ENCODE data around the gene CGREF1.
"Not testable (repeated sequence)": the region's sequence is repeated elsewhere in the genome, so short reads cannot be mapped to it uniquely, and the experiment has no call there.

Gene CGREF1

DNA sequence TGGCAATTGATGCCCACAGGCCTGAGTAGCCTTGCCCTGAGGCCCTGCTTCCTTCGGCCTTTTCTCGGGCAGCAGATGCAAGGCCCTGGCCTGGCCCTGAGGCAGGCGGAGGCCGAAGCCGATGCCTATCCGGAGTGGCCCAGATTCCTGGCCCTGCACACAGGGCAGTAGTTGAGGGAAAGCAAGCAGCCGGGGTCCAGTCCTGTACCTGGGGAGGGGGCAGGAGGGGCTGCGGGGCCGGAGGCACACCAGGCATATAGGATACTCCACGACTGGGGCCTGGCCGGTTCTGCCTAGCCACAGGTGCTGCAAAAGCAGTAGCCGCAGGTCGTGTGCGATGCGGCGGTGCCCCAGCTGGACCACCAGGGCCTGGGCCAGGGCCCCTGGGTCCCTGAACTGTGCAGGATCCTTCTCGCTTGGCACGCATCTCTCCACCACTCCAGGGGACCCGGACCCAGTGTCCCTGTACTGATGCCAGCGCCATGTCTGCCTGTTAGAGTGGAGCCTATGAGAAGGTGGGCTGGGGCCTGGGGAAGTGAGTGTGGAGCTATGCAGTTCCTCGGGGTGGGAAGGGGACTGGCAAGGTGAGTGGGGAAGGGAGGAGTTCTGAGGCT is 18.5 kb upstream of the CGREF1 start:
- DNase-seq = no peak

DNA sequence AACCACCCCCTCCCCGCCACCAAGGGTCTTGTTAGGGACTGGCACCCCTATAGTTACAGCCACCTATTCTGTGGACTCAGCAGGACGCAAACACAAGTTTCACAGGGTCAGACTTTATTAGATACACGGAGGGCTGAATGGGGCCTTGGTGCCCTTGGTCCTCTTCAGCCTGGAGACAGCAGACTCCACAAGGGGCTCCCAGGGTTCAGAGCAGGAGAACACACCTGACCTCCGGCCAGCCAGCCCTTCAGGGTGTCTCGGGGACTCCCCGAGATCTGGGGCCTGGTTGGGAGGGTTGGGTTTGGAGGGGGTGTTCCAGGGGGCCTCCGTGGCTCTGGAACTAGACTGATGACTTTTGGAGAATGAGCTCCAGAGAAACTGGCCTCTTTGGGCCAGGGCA is 17.8 kb upstream of the CGREF1 start:
- DNase-seq = no peak

DNA sequence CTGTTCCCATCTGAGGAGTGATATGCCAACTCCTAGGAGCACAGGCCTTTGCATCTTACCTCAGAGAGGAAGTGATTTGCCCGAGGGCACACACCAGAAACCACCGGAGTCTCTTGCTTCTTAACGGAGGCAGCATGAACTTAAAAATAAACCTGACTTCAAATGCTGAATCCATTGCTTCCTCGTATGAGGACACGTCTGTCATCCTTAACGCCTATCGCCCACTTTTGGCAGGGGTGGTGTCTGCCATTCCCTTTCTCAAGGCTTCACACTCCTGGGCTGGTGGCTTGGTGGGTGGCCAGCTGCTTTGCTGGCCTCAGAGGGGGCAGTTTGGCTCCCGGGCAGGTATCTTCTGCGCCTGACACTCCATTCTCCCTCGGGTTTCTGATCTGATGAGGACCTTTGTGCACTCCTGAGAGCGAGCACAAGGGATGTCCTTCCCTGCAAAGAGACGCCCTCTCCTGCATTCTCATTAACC is 16.6 kb upstream of the CGREF1 start:
- DNase-seq = no peak

DNA sequence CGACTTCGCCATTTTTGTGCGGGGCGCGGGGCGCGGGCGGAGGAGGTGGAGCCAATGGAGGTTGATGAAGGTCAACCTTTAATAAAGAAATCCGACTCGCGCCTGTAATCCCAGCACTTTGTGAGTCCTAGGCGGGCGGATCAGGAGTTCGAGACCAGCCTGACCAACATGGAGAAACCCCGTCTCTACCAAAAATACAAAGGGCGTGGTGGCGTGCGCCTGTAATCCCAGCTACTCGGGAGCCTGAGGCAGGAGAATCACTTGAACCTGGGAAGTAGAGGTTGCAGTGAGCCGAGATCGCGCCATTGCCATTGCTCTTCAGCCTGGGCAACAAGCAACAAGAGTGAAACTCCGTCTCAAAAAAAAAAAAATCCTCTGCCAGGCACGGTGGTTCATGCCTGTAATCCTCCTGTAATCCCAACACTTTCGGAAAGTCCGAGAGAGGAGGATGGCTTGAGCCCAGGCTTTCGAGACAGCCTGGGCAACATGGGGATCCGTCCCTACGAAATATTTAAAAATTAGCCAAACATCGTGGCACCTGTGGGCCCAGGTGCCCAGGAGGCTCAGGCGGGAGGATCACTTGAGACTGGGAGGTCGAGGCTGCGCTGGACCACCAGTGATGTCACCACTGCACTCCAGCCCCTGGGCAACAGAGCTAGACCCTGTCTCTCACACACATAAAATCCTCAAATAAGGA is 16.0 kb upstream of the CGREF1 start:
- no peak for DNase-seq

DNA sequence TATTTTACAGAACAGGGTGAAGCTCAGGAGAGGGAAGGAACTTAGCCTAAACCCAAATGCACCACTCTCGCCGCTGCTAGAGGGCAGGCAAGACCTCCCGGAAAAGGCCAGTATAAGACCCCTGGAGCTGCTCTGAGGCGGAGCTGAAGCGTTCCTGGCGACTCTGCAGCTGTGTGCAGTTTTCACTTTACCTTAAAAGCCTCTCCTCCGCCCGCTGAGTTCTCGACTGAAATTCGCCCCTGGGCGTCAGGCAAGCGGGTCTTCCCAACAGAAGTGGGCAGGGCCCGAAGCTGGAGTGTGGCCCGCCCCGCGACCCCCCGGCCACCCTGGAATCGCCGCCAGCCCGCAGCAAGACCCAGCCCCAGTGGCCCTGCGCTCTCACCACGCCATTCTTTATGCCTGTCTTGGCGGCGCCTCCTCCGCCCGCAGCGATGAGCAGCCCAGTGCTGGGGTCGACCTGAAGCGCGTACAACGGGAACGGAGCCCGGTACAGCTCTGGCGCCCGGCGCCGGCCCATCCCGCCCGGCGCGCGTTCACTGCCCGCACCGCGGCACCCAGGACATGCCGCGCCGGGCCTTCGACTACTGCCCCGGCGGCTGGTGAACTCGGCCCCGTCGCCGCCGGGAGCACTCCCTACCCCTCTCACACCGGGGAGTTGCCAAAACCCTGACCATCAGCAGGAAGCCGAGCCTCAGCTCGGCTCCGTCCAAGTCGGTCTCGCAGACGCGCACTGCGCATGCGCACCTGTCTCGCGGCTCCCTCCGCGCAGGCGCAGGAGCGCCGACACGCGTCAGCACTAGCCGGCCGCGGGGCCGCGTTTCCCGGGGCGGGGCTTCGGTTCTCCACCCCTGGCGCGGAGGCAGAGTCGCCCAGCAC is 15.2 kb upstream of the CGREF1 start, which contains the start of gene PREB:
PREB (minus strand) TSS at position 732 of the 876 bp plus-strand sequence; CDS start at position 517, 215 bp downstream.
- peak; percentile 96 for DNase-seq

DNA sequence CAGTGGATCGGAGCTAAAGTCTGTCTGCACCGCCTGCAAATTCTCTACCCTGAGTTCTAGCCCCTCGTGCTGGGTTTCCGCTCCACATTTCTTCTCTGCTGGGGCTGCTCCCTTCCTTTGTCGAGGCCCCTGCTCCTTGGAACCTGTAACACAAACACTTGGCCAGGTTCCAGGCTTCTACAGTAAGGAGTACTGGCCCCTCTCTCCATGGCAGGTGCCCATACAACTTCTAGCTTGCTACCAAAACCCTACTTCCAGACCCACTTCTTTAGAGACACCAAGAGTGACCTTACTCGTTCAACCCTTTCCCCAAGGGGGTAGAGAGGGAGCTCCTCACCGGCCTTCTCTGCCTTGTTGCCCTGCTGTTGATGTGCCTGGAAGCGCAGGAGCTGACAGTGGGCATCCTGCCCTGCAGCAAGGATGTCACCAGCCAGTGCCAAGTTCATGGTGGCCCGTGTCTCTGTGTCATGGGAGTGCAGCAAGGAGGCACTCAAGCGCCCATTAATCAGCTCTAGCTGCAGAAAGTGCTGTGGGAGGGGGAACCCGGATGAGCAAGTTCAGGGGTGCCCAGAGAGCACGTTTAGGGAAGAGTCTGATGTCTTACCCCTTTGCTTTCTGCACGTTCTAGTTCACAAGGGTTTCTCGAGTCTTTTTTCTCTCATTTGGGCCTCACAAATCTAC is 14.4 kb upstream of the CGREF1 start:
- DNase-seq = peak; percentile 11

DNA sequence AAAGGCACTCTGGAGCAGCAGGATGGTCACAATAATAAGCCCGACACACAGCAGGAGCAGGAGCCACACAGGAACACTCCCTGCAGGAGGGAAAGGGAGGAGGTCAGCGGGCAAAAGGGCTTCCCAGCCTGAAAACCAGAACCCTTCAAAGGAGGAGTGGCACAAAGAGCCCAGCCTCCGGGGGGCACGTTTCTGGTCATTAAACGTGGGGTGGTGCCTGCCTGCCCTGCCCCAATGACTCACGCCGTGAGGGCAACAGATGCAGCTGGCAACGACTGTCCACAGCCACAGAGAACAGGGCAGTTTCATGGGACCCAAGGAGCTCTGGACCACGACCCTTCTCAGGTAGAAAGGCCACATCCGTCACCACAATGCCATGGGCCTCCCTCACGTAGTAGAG is 12.5 kb upstream of the CGREF1 start:
- DNase-seq = no peak

DNA sequence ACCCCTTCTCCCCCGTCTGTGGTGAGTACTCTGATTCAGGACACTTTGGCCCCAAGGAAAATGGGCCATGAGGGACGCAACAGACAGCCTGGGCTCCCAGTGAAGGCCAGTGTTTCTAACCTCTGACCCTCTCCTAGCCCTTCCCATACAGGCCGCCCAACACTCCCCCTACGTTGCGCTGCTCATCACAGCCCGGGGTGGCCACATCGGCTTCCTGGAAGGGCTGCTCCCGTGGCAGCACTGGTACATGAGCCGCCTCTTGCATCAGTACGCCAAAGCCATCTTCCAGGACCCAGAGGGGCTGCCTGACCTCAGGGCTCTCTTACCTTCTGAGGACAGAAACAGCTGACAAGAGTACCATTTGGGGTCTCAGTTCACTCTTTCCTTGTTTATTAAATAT is 11.5 kb upstream of the CGREF1 start:
- no peak for DNase-seq

DNA sequence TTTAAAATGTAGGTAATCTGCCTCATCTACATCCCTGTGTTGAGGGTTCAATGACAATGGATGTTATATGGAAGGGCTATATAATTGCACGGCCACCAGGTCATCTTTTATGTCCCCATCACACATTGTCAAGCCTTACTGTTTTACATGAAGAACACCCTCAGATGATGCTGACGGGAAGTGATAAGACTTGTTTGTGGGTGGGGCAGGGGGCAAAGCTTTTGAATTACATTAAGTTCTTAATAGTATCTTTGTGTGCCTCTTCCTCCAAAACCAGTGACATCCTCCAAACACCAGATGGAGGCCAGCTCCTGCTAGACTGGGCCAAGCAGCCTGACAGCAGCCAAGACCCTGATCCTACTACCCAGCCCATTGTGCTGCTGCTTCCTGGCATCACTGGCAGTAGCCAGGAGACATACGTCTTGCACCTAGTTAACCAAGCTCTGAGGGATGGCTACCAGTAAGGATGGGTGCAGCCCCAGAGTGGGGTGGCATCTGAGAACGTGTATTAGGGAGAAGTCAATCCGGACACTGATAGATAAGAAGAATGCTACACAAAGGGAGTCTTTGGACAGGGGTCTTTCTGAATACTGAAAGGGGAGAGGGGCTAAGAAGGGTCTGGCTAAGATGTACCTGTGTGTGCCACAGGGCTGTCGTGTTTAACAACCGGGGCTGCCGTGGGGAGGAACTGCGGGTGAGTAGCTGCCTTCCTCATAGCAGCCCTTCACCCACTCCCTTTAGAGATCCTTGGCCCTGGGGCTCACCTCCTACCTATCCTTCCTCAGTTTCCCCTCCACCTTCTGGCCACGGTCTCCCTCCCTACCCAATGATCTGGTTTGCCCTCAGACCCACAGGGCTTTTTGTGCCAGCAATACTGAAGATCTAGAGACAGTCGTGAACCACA is 10.0 kb upstream of the CGREF1 start:
- DNase-seq = no peak

DNA sequence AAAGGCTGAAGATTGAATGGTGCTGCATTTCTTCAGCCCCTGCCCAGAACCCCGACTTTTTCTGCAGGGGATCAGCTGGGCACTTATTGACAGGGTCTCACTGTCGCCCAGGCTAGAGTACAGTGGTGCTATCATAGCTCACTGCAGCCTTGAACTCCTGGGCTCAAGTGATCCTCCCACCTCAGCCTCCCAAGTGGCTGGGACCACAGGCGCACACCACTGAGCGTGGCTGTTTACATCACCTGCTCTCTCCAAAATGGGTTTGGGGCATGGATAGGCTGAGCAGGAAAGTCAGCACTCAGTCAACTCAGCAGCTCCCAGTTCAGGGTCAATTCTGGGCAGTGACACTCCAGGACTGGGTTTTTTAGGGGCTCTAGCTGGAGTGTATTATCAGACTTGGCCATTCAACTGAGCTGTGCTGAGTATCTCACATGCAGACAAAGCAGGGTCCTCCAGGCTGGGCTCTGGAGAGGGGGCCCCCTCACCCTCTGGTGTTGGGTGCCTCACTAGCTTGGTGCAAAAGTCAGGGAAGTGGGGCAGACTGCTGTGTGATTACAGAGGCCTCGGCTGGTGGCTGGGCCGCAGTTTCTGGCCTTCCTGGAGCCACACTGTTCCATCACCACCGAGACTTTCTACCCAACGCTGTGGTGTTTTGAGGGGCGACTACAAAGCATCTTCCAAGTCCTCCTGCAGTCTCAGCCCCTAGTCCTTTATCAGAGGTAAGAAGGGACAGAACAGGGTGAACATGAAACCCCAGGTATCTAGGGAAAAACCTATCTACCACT is 9.1 kb upstream of the CGREF1 start:
- DNase-seq = no peak

DNA sequence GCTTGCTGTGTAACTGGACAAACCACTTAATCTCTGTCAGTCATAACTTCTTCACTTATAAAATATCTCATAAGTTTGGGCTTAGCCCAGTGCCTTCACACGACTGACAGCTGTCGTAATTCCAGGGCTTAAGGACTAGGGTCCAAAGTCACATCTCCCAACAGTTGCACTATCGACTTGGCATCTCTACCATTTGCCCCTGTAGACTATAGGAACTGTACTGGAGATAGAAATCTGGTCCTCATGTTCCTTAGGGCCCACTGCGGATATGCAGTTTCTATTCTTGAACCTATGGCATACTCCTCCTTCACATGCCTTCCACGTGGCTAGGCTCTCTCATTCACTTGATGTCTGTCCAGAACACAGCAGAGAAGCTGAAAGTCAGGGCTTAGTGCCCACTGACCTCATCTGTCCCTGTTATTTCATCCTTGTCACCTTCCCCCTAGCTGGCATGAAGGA is 7.4 kb upstream of the CGREF1 start:
- no peak for DNase-seq

DNA sequence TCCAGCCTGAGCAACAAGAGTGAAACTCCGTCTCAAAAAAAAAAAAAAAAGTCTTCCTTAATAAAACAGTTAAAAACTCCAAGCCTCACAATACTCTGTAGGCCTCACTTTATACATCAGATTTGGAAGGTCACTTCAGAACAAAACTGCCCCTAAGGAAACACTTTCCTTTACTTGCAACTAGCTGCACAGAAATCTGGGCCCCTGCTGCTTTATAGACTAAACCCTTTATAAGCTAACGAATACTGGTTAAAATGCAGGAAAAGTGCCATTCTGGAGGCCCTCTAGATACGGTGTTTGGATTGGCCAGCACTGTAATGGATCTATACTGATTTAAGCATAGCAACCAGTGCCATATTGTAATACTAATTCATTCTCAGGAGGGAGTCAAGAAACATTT is 6.2 kb upstream of the CGREF1 start:
- no peak for DNase-seq

DNA sequence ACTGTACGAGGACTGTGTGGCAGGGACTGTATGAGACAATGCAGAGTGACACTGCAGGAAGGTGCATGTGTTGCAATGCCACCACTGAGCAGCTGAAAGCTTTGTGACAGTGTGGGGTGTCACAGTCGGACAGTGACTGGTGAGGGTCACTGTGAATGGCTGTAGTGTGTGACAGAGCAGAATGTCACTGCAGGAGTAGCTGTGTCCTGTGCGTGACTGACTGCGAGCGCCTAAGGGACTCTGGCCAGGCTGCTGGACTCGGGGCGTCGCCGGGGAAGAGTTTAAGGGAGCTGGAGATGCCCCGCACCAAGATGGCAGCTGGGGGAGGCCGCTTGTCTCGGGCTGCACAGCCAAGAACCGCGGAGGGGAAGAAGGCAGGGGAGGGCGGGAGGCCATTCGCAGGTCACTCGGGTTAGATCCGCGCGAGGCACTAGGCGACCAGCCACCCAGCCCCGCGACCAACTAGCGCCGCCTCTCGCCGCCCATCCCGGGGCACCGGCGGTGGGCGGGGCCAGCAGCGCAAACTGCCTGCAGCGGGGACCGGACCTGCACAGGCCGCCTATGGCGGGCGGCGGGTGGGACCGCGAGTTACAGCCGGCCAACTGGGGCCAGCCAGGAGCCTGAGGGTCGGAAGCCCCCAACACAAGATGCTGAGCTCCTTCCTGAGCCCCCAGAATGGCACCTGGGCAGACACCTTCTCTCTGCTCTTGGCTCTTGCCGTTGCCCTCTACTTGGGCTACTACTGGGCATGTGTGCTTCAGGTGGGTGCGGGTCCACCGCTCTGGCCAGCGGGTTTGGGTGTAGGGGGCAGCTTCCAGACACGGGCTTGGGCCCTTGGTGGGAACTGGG is 4.6 kb upstream of the CGREF1 start, which contains the start of gene ABHD1:
ABHD1 (plus strand) TSS at position 514 of the 849 bp plus-strand sequence; CDS start at position 648, 134 bp downstream.
- peak; percentile 78 for DNase-seq

DNA sequence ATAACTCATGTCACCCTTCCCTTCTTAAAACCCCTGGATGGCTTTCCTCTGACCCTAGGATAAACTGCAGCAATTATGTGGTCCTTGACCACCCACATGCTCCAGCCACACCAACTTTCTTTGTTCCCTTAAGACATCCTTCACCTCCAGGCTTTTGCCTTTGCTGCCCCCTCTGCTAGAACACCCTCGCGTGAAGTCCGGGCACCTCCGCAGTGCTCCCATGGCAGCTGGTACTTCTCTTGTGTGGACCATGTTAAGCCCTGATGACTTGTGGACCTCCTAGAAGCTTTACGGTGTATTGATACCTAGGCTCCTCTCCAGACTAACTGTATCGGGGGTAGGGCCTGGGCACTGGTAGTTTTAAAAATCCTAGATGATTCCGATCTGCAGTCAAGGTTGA is 3.9 kb upstream of the CGREF1 start:
- DNase-seq = no peak

DNA sequence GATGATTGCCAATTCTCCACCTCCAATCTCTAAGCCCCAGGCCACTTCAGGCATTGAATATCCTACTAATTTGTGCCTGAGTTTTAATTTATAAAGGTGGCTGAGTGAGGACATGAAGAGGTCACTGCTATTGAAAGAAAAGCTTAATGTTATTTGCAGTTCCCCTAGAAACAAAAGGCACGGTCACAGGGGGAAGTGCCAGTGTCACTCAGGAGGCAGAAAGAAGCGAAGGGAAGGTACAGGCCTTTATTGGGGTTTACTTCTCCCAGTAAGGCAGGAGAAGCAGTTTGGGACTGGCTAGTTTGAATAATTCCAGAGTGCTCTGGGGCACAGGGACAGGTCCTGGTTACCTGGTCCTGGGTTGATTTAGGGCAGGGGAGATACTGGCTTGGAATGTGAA is 3.0 kb upstream of the CGREF1 start:
- no peak for DNase-seq

DNA sequence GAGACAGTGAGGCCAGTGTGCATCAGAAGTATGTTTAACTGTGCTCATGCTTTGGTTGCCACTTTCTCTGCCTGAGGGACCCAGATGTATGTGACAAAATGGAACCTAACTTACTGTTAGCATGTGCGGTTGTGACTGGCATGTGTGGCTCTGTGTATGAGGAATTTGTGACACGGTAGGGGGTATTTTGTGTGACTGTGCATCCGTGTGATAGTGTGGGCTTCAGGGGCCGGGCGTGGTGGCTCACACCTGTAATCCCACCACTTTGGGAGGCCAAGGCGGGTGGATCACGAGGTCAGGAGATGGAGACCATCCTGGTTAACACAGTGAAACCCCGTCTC is 372 bp upstream of the CGREF1 start:
- not testable (repeated sequence) for DNase-seq

DNA sequence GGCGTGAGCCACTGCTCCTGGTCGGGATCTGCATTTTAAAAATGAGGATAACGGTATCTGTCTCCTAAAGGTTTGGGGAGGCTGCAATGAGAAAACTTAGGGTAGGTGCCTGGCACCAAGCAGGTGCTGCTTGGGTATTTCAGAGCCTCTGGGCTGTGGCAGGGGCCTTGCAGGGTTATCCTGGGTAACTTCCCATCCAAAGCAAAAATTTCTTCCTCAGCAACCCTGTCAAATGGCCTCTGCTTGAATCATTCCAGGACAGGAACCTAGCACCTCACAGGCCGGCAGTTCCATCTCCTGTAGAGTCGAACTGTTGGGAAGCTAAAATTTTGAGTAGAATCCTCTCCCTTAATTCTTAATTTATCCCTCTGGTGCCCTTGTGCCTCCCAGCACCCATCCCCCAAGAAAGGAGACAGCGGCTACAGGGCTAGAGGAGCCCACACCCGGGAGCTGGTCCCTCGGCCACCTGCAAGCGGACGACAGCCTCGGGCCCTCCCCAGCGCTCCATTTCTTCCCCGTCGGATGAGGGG is 868 bp downstream of the CGREF1 start:
- DNase-seq = no peak

DNA sequence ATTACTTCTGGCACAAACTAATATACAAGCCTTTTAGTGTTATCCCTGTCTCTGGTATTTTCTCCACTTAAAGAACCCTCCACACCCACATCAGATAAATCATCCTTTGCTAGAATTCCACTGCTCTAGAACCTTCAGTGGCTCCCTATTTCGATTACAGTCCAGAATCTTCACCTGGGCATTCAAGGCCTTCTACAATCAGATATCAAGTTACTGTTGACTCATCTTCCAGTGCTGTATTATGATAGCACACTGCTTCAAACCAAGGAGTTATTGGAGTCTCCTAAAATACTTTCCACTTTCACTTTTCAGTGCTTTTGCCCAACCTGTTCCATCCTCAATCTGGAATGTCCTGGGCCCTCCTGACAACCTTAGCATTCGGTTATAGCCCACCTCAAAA is 3.4 kb downstream of the CGREF1 start:
- DNase-seq = no peak

DNA sequence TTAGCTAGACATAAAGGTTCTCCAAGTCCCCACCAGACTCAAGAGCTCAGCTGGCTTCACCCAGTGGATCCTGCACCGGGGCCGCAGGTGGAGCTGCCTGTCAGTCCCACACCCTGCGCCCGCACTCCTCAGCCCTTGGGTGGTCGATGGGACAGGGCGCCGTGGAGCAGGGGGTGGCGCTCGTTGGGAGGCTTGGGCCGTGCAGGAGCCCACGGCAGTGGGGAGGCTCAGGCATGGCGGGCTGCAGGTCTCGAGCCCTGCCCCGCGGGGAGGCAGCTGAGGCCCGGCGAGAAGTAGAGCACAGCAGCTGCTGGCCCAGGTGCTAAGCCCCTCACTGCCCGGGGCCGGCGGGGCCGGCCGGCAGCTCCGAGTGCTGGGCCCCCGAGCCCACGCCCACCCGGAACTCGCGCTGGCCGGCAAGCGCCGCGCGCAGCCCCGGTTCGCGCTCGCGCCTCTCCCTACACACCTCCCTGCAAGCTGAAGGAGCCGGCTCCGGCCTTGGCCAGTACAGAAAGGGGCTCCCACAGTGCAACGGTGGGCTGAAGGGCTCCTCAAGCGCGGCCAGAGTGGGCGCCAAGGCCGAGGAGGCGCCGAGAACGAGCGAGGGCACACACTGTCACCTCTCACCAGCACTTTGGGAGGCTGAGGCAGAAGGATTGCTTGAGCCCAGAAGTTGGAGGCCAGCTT is 7.4 kb downstream of the CGREF1 start:
- not testable (repeated sequence) for DNase-seq
